Suprapubic skin (tissue), 4 donors: ENCODE results near the gene ZCCHC17. TPM values are rescaled to one million over a fixed set of nuclear protein-coding genes. Genes with fewer than 3 reads are reported as not detected.
A peak's percentile ranks its signal among the peaks of the same experiment; 100 is the strongest.

ENCODE experiments used
- DNase-seq, 2 donors: peaks; one replicate each; pipeline ENCODE4 v3.0.0-alpha.2; 2019; ENCODE audit warnings: low spot score in 2 of 2
- H3K27ac ChIP-seq: fragments of 200-600 bp; sonication (generic); one replicate; pipeline ENCODE4 v1.5.1; 2019
- H3K27me3 ChIP-seq: fragments of 200-600 bp; sonication (generic); one replicate; pipeline ENCODE4 v1.5.1; 2019
- H3K36me3 ChIP-seq: fragments of 200-600 bp; sonication (generic); one replicate; pipeline ENCODE4 v1.5.1; 2019
- H3K4me1 ChIP-seq: fragments of 200-600 bp; sonication (generic); one replicate; pipeline ENCODE4 v1.5.1; 2019
- H3K4me3 ChIP-seq: fragments of 200-600 bp; sonication (generic); one replicate; pipeline ENCODE4 v1.5.1; 2019; ENCODE audit warnings: mild to moderate bottlenecking
- H3K9me3 ChIP-seq: fragments of 200-600 bp; sonication (generic); one replicate; pipeline ENCODE4 v1.5.1; 2019
- CTCF ChIP-seq, 2 donors: fragments of 200-600 bp in 1 of 2; fragments of 450-650 bp in 1 of 2; sonication (generic) in 1 of 2; IDR thresholded peaks; one replicate each; pipeline ENCODE4 v1.5.1; 2016 to 2019; ENCODE audit warnings: antibody characterized with exemption in 2 of 2, mild to moderate bottlenecking in 1 of 2, moderate library complexity in 1 of 2
- EP300 ChIP-seq: sonication (generic); formaldehyde crosslinking; IDR thresholded peaks from one replicate; pipeline ENCODE4 v1.6.1; 2017; ENCODE audit warnings: antibody characterized with exemption
- POLR2A ChIP-seq, 2 donors: fragments of 450-650 bp; IDR thresholded peaks; one replicate each; pipeline ENCODE4 v1.6.1; 2017; ENCODE audit warnings: antibody characterized with exemption in 2 of 2, mild to moderate bottlenecking in 2 of 2, moderate library complexity in 2 of 2
- POLR2AphosphoS5 ChIP-seq, 3 donors: sonication (generic); formaldehyde crosslinking; IDR thresholded peaks; one replicate each; pipeline ENCODE4 v1.6.1; 2017; ENCODE audit warnings: antibody characterized with exemption in 3 of 3
- WGBS: methylation state at CpG from one replicate; pipeline ENCODE4 v1.1.5; 2018; 5-methylcytosine and 5-hydroxymethylcytosine counted together
- total RNA-seq, 4 donors: library from RNA; depleted of rRNA; stranded (reverse); fragments of >200 nt; gene quantifications; one replicate each; pipeline ENCODE4 v1.1.0, GENCODE V29; 2016

The ZCCHC17 gene
- total RNA-seq, 4 donors from 2014 or later: 17.9 to 26.3 (median 23.1) TPM

GRCh38 chr1:31295874-31296485 is 852 bp upstream of the ZCCHC17 start:
- DNase-seq: no peak
- H3K4me1 ChIP-seq: peaks cover 39% of the 10 kb centered on the region
- 15% methylated on average over 17 of the region's 17 CpGs for WGBS
- peak overlapping the region; percentile 97 for H3K27ac ChIP-seq
- H3K9me3 ChIP-seq: no peaks in the 10 kb centered on the region
- peaks cover 32% of the 10 kb centered on the region for H3K36me3 ChIP-seq
- no peaks in the 10 kb centered on the region for H3K27me3 ChIP-seq
- TF ChIP-seq EP300: no peak
- TF ChIP-seq POLR2A (IDR thresholded peaks at IDR 0.05): no peak
- TF ChIP-seq POLR2AphosphoS5 (IDR thresholded peaks at IDR 0.05): no peak
- no peak for TF ChIP-seq CTCF (IDR thresholded peaks at IDR 0.05)
- peak overlapping the region; percentile 97 for H3K4me3 ChIP-seq

- peaks cover 39% of the 10 kb centered on the region for H3K4me1 ChIP-seq
- H3K27ac ChIP-seq: peak overlapping the region; percentile 97
- H3K4me3 ChIP-seq: peak overlapping the region; percentile 97
- no peak for DNase-seq
- 4% methylated on average over 13 of the region's 23 CpGs for WGBS
- no peaks in the 10 kb centered on the region for H3K27me3 ChIP-seq
- H3K9me3 ChIP-seq: no peaks in the 10 kb centered on the region
- H3K36me3 ChIP-seq: peaks cover 16% of the 10 kb centered on the region
- TF ChIP-seq POLR2A (IDR thresholded peaks at IDR 0.05) (no peak), EP300 (no peak), CTCF (IDR thresholded peaks at IDR 0.05) (no peak), POLR2AphosphoS5 (IDR thresholded peaks at IDR 0.05) (no peak)
These were observed 730 bp downstream of the ZCCHC17 start for GRCh38 chr1:31297277-31298247.

- TF ChIP-seq CTCF (IDR thresholded peaks at IDR 0.05): no peak
- no peak for TF ChIP-seq POLR2AphosphoS5 (IDR thresholded peaks at IDR 0.05)
- no peak for TF ChIP-seq EP300
- no peak for TF ChIP-seq POLR2A (IDR thresholded peaks at IDR 0.05)
- DNase-seq: no peak
These were observed 2.5 kb downstream of the ZCCHC17 start for GRCh38 chr1:31299365-31299764.

GRCh38 chr1:31300193-31300592 is 3.4 kb downstream of the ZCCHC17 start:
- DNase-seq: no peak
- H3K27ac ChIP-seq: no peak overlapping the region
- H3K4me1 ChIP-seq: peaks cover 36% of the 10 kb centered on the region
- TF ChIP-seq EP300 (no peak), CTCF (IDR thresholded peaks at IDR 0.05) (no peak), POLR2AphosphoS5 (IDR thresholded peaks at IDR 0.05) (no peak), POLR2A (IDR thresholded peaks at IDR 0.05) (no peak)
- H3K4me3 ChIP-seq: no peak overlapping the region
- no peaks in the 10 kb centered on the region for H3K27me3 ChIP-seq
- 76% methylated on average over 3 of the region's 3 CpGs for WGBS
- no peaks in the 10 kb centered on the region for H3K36me3 ChIP-seq
- no peaks in the 10 kb centered on the region for H3K9me3 ChIP-seq

More at GRCh38 chr1:31299365-31299764, 2.5 kb downstream of the ZCCHC17 start:
- H3K9me3 ChIP-seq: no peaks in the 10 kb centered on the region
- H3K4me1 ChIP-seq: peaks cover 39% of the 10 kb centered on the region
- no peak overlapping the region for H3K27ac ChIP-seq
- no peaks in the 10 kb centered on the region for H3K27me3 ChIP-seq
- no peak overlapping the region for H3K4me3 ChIP-seq
- WGBS: 89% methylated on average over 1 of the region's 1 CpG
- no peaks in the 10 kb centered on the region for H3K36me3 ChIP-seq
